GM23338 (cell line): Measurements from ENCODE around the gene PXYLP1. TPM values are rescaled to one million over a fixed set of nuclear protein-coding genes. Genes with fewer than 3 reads are reported as not detected.

ENCODE experiments used
- CREB1 ChIP-seq: fragments of 250-450 bp; sonication (Bioruptor Pico); IDR thresholded peaks from 2 replicates; pipeline ENCODE4 v1.5.0; 2020; ENCODE audit warnings: low read depth, mild to moderate bottlenecking, moderate library complexity
- ETS1 ChIP-seq: IDR thresholded peaks from 2 replicates; pipeline ENCODE4 v1.6.1; 2016; ENCODE audit warnings: antibody characterized with exemption
- EZH2 ChIP-seq: fragments of 200-600 bp; sonication (generic); IDR thresholded peaks from one replicate; pipeline ENCODE4 v1.8.0; 2017; ENCODE audit warnings: antibody characterized with exemption, mild to moderate bottlenecking, low read depth; ENCODE audit not compliant: unreplicated experiment
- JUNB ChIP-seq: IDR thresholded peaks from one replicate; pipeline ENCODE4 v1.6.1; 2016; ENCODE audit warnings: antibody characterized with exemption; ENCODE audit not compliant: unreplicated experiment
- POLR2AphosphoS5 ChIP-seq: IDR thresholded peaks from 2 replicates; pipeline ENCODE4 v1.6.1; 2016; ENCODE audit warnings: antibody characterized with exemption, low read depth
- REST ChIP-seq: IDR thresholded peaks from one replicate; pipeline ENCODE4 v1.6.1; 2018; ENCODE audit warnings: antibody characterized with exemption; ENCODE audit not compliant: unreplicated experiment
- STAT1 ChIP-seq: IDR thresholded peaks from one replicate; pipeline ENCODE4 v1.6.1; 2016; ENCODE audit warnings: antibody characterized with exemption; ENCODE audit not compliant: unreplicated experiment
- ZNF114 ChIP-seq: fragments of 250-450 bp; sonication (Bioruptor Pico); IDR thresholded peaks from 2 replicates; pipeline ENCODE4 v1.5.0; 2020; ENCODE audit warnings: mild to moderate bottlenecking, moderate library complexity
- ZNF331 ChIP-seq: fragments of 250-450 bp; sonication (Bioruptor Pico); IDR thresholded peaks from 2 replicates; pipeline ENCODE4 v1.5.0; 2020; ENCODE audit warnings: low read depth, mild to moderate bottlenecking, moderate library complexity
- ZNF462 ChIP-seq: fragments of 250-450 bp; sonication (Bioruptor Pico); IDR thresholded peaks from 2 replicates; pipeline ENCODE4 v1.5.0; 2020; ENCODE audit warnings: mild to moderate bottlenecking, moderate library complexity
- polyA plus RNA-seq: library from polyadenylated mRNA; unstranded; fragments of >200 nt; fragmentation: Nextera tagmentation; extraction: Ambion mirVana; gene quantifications from 2 replicates; pipeline ENCODE4 v1.2.1, GENCODE V29; 2016
- total RNA-seq: library from RNA; depleted of rRNA; stranded (reverse); fragments of >200 nt; shearing (Covaris generic); gene quantifications from 2 replicates; pipeline ENCODE4 v1.2.3, GENCODE V29; 2014

PXYLP1 gene
- total and polyA plus RNA-seq, 2 experiments from 2014 or later, result 8.9 to 20.1 TPM

GRCh38 chr3:141316851-141317250 lies 85.2 kb downstream of the PXYLP1 start (continued):
- TF ChIP-seq ZNF462 (no peak), EZH2 (no peak), STAT1 (no peak), ZNF331 (no peak), REST (no peak), POLR2AphosphoS5 (no peak), ETS1 (no peak), JUNB (no peak), ZNF114 (CRISPR knock-in tag) (no peak), CREB1 (CRISPR knock-in tag) (no peak)
